Upper lobe of left lung (tissue), 4 donors: ENCODE results near the gene CADPS.

Source experiments
- POLR2A ChIP-seq, 4 donors: fragments of 450-650 bp; IDR thresholded peaks; one replicate each; pipeline ENCODE4 v1.5.1; 2016 to 2017; ENCODE audit warnings: antibody characterized with exemption in 4 of 4, mild to moderate bottlenecking in 2 of 4
- TF ChIP-seq, protein P1 (sequence below), 6 experiments: fragments of 450-650 bp in 4 of 6; fragments of 200-600 bp in 2 of 6; sonication (generic) in 2 of 6; IDR thresholded peaks; one replicate each; pipeline ENCODE4 v1.5.1; 2016 to 2019; ENCODE audit warnings: antibody characterized with exemption in 6 of 6

DNA sequence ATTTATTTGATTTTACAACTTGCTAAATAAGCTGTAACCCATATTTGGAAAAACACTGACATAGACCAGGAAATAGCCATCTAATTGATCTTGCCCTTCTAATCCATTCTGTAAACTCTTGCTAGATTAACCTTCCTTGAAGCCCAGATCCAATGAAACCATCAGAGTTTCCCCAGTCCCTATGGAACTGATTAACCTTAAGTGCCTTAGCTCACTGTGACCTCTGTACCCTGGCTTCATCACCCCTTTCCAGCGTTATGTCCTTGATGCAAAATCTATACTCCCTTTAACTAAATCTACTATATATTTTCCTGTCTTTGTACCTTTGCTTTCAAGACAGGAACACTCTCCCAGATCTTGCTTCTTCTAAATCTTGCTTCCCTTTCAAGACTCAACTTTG, 42.9 kb upstream of the CADPS start:
- TF ChIP-seq, protein P1, sequence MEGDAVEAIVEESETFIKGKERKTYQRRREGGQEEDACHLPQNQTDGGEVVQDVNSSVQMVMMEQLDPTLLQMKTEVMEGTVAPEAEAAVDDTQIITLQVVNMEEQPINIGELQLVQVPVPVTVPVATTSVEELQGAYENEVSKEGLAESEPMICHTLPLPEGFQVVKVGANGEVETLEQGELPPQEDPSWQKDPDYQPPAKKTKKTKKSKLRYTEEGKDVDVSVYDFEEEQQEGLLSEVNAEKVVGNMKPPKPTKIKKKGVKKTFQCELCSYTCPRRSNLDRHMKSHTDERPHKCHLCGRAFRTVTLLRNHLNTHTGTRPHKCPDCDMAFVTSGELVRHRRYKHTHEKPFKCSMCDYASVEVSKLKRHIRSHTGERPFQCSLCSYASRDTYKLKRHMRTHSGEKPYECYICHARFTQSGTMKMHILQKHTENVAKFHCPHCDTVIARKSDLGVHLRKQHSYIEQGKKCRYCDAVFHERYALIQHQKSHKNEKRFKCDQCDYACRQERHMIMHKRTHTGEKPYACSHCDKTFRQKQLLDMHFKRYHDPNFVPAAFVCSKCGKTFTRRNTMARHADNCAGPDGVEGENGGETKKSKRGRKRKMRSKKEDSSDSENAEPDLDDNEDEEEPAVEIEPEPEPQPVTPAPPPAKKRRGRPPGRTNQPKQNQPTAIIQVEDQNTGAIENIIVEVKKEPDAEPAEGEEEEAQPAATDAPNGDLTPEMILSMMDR (IDR thresholded peaks at IDR 0.05), result no peak
- no peak for TF ChIP-seq POLR2A (IDR thresholded peaks at IDR 0.05)
